Left cardiac atrium (tissue), 4 donors: Measurements from ENCODE around the gene IRF2BP2. TPM values are rescaled to one million over a fixed set of nuclear protein-coding genes. Genes with fewer than 3 reads are reported as not detected.

ENCODE experiments used
- ATAC-seq, 2 donors: fragments of 200-7000 bp; cut with Tn5 transposase; one replicate each; pipeline ENCODE4 v1.9.1; 2020; ENCODE audit warnings: mild to moderate bottlenecking in 2 of 2, moderate library complexity in 2 of 2
- DNase-seq: peaks from one replicate; pipeline ENCODE4 v3.0.0-alpha.2; 2020
- intact Hi-C, 2 donors: fragments of 100-400 bp; cut with DNase I; formaldehyde crosslinking; loops; one replicate each; pipeline versions ENCODE4 v1.14.1 to v1.15.1; 2022 to 2023
- long read RNA-seq: library from polyadenylated mRNA; unstranded; transcript quantifications from one replicate; pipeline ENCODE4 v2.0.0, GENCODE V29; 2021
- total RNA-seq, 2 donors: library from RNA; stranded (reverse); fragmentation: NEBNext Ultra II Directional; extraction: Animal tissue kit (Norgen Biotek cat#: 25700); gene quantifications; one replicate each; pipeline ENCODE4 v1.2.1, GENCODE V29; 2021
- donor health status: DM: no; HTN: yes; CAD: no.
- donor health status: DM: no; HTN: yes; CAD: no; lungs with severe emphysema.
- donor health status: DM: yes; HTN: yes; CAD: no.
- donor health status: Dilated cardiomyopathy.

The IRF2BP2 gene
- 100 to 1,000 TPM in 1 of 2 donors, 10 to 100 TPM in 1; 98.0 to 100 TPM for total RNA-seq
- long read RNA-seq, full-length matches to known transcripts = 25 of 84 reads
- long read RNA-seq, partial matches to known transcripts = 0 of 84 reads
- long read RNA-seq, other reads (novel, unspliced or antisense) = 59 of 84 reads

DNA sequence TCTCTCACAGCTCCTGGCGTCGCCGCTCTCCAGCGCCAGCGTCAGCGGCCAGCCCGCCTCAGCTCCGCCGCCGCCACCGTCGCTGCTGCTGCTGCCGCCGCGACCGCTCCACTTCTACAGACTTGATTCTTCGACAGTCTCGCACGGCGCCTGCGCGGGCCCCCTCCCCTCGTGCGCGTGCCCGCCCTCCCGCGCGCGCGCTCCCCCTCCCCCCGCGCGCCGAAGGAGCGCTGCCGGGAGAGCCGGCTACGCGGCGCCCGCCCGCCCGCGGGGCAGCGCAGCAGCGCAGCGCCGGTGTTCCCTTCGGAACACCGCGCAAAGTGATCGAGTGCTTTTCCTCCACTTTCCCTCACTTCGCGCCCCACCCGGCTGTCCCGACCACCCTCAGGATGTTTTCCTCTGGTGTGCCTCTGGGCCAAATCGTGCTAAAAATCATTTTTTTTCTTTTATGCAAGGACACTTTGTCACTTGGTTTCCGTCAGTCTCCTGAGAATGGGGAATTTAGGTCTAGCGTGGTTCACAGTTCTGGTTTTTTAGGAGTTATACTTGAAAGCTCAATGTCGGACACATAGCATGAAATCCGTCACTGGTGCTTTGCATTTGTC is at the start of gene IRF2BP2:
Gene IRF2BP2, minus strand, starts transcription at position 118 of the 605 bp plus-strand sequence. CDS start 684 bp downstream, outside the sequence.
- DNase-seq (peak; percentile 86), ATAC-seq (peak; percentile 56 to 58)
- intact Hi-C loops = loop anchor here (2.0 to 10.0 kb wide), 6 partner anchors 72 to 372 kb away; no protein-coding TSS in a partner anchor

- DNase-seq (no peak), ATAC-seq (peak in 1 of 2 donors; percentile 18)
- intact Hi-C loops = no loop called here
Measured at GRCh38 chr1:234659538-234659937, 49.6 kb upstream of the IRF2BP2 start.

DNA sequence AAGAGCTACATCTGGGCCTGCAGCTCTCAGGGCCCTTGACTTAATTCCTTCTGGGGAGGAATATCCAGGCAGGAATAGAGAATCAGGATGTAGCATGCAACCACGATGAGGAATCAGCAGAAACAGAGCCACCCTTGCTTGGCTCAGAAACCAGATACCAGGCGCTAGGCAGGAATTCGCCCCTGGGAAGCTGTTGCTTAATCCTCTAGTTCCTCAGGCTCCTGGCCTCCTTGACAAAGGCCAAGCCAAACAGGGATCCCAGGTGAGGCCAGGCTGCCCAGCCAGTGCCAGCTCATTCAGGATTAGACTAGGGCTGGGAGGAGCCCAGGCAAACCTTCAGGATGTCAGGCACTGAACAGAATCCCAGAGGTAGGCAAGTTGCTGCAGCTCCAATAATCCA is 48.2 kb upstream of the IRF2BP2 start:
- intact Hi-C loops = no loop called here
- no peak for DNase-seq
- ATAC-seq = peak; percentile 25 to 28

GRCh38 chr1:234656944-234657654 is 47.1 kb upstream of the IRF2BP2 start:
- intact Hi-C loops = no loop called here
- ATAC-seq = peak; percentile 49 to 81
- DNase-seq = no peak

DNA sequence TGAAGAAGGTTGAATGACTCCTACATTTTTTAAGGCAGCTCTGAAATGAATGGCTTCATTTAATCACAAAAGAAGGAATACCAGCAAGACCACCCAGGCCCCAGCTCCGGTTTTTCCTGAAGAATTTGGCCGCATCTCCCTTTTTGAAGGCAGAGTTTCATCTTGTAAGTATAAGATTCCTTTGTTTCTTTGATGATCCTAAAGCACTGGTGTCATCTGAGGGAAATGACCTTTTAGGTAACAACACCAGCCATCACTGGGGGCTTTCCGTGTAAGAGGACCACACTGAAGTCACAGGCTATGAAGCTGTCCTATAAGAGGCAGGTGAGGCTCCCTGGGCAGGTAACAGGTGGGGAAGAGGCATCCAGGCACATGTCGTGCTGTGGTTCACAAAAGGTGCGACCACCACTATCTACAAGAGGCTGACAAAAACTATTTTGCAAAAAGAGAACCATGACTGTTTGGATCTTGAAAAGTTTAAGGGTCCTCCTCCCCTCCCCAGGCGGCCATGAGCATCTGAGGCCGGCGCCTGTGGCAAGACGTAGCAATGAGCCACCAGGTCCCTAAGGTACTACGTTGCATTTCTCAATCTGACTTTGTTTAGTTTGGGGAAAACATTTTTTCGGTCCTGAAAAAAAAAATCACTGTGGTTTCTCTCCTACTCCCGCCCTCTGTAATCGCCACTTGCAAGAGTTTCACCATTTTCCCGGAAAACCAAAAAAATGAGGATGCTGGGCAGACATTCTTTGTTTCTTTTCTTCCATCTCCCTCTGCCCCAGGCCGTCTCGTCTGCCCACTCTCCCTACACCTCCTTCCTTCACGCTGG is 46.3 kb upstream of the IRF2BP2 start:
- intact Hi-C loops = no loop called here
- ATAC-seq = no peak
- DNase-seq = no peak

DNA sequence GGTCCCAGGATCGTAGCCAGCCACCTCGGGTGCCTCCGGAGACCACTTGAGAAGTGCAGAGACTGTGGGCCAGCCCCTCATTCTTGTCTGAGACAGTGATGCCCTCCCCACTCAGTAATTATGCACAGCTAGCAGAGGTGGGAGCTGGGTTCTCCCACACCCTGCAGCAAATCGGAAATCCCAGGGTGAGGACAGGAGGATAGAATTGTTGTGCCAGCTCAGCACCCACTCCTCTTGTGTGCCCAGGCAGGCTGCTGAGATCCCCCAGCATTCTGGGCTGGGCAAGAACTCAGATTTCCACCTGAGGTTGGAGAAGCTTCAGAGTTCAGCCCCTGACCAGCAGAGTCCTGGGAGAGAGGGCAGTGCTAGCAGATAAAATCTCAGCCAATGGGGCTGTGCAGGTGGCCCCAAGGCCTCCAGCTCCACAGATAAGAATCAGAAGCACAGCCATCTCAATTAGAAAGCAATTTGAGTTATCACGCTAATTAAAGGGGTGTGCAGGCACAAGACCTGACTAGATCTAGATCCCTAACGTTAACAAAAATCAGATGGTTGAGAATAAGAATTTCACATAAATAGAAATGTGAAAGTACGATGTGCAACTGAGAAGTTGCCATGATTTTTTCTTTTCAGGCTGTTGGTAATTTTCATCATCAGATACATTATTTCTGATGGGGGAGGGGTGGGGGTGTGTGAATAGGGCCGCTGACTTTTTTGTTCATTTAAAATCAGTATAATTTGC is 45.5 kb upstream of the IRF2BP2 start:
- ATAC-seq = no peak
- DNase-seq = no peak
- intact Hi-C loops = no loop called here

DNA sequence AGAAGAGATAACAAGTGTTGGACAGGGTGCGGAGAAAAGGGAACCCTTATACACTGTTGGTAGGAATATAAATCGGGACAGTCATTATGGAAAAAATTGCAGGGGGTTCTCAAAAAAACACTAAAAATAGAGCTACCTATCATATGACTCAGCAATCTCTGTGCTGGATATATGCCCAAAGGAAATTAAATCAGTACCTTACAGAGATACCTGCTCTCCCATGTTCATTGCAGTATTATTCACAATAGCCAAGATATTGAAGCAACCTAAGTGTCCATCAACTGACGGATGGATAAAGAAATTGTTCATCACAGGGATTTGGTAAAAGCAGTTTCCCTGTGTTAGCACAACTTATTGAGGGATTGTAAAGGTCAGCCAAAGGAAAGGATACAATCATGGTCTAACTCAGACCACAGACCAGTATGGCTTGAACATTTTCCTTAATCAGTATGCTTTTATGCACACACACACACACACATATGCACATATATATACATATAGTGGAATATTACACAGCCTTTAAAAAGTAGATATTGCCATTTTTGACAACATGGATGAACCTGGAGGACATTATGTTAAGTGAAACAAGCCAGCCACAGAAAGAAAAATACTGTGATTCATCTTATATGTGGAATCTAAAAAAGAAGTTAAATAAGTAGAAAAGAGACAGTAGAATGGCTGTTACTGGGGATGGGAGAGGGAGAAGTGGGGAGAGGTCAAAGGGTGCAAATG is 44.2 kb upstream of the IRF2BP2 start:
- DNase-seq = no peak
- intact Hi-C loops = no loop called here
- no peak for ATAC-seq

GRCh38 chr1:234649432-234650081 is 39.6 kb upstream of the IRF2BP2 start:
- no peak for DNase-seq
- intact Hi-C loops = no loop called here

DNA sequence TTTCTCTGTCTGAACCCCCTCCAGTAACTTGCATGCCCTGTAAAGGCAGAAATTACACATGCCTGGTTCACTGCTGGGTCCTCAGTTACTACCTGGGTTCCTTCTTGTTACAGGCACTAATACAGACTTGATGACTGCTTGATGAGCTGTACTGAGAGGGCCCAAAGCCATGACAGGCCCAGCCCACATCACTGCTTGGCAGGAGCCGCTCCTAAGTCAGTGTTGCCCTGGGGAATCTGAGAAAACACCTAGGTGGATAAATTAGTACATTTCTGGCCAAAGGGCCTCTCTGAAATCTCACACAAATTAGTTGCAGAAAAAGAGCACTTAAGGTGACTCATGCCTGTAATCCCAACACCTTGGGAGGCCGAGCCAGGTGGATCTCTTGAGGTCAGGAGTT is 37.8 kb upstream of the IRF2BP2 start:
- no peak for DNase-seq
- intact Hi-C loops = no loop called here
- peak in 1 of 2 donors; percentile 82 for ATAC-seq

More at GRCh38 chr1:234649432-234650081, 39.6 kb upstream of the IRF2BP2 start:
- no peak for ATAC-seq

DNA sequence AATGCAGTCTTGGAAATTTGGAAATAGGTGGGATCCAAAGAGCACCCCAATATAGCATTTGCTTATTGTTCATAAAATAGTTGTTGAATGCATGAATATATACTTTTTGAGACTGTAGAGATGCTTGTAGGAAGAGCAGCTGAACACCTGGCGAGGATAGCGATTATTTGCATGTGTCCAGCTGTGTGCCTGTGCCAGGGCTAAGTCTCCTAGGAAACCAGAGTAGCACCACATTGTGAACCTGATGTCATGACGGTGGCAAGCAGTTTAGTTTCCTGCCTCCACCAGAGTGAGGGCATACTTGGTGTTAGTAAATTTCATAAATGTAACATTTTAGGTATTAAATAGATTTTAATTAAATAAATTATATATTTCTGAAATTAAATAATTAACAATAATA is 37.3 kb upstream of the IRF2BP2 start:
- no peak for DNase-seq
- intact Hi-C loops = no loop called here
- no peak for ATAC-seq

DNA sequence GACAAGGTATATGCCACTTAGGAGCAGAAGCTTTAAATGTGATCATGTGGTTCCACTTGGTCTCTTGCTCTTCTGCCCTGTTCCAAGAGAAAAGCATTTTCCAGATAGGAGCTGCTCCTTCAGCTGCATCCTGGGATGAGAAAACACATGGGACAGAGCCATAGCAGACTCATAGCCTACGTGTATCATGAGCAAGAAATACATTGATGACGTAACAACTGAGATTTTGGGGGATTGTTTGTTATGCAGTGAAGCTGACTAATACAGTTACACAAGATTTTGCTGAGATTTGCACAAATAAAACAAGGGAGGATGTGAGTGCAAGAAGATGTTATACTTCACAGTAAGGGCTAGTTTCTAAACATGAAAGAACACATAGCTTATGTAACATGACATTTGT is 36.0 kb upstream of the IRF2BP2 start:
- no peak for ATAC-seq
- intact Hi-C loops = no loop called here

GRCh38 chr1:234645474-234645953 is 35.5 kb upstream of the IRF2BP2 start:
- DNase-seq (no peak), ATAC-seq (peak; percentile 27 to 51)
- intact Hi-C loops = no loop called here

More for the DNA sequence above, 36.0 kb upstream of the IRF2BP2 start:
- no peak for DNase-seq

- intact Hi-C loops = no loop called here
- DNase-seq (no peak), ATAC-seq (no peak)
Measured at GRCh38 chr1:234644928-234645327, 35.0 kb upstream of the IRF2BP2 start.

DNA sequence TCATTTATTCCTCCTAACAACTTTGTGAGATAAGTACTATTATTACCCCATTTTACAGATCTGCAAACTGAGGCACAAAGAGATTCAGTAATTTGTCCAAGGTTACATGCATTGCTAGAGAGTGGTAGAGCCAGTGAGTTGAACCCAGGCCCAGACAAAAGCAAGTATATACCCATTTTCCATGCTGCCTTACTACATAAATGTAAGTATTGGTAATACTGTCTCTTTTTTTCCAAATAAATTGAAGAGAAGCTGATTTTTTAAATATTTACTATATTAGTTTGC is 33.8 kb upstream of the IRF2BP2 start:
- intact Hi-C loops = no loop called here
- no peak for DNase-seq

GRCh38 chr1:234643111-234643849 is 33.3 kb upstream of the IRF2BP2 start:
- intact Hi-C loops = no loop called here
- no peak for DNase-seq
- no peak for ATAC-seq

More for the DNA sequence above, 33.8 kb upstream of the IRF2BP2 start:
- no peak for ATAC-seq

- no peak for DNase-seq
- intact Hi-C loops = no loop called here
- no peak for ATAC-seq
Measured at GRCh38 chr1:234642428-234642827, 32.5 kb upstream of the IRF2BP2 start.

DNA sequence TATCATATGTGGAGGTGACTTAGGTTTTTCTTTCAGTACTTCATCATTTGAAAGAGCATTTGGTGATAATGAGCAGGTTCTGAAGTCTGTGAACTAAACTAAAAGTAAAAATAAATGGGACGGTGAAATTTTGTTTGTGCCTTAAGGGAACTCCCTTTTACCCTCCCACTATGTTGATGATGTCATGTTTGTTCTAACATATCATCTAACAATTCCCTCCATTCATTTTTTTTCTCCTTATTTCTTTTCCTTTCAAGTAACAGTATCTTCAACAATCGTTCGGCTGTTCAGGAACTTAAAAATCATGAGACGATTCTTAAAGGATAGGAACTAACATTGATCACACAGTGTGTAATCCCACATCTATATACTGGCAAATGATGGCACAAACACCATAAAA is 30.0 kb upstream of the IRF2BP2 start:
- DNase-seq (no peak), ATAC-seq (no peak)
- intact Hi-C loops = no loop called here
